ENCODE measurements around the gene USB1.

The USB1 gene

DNA sequence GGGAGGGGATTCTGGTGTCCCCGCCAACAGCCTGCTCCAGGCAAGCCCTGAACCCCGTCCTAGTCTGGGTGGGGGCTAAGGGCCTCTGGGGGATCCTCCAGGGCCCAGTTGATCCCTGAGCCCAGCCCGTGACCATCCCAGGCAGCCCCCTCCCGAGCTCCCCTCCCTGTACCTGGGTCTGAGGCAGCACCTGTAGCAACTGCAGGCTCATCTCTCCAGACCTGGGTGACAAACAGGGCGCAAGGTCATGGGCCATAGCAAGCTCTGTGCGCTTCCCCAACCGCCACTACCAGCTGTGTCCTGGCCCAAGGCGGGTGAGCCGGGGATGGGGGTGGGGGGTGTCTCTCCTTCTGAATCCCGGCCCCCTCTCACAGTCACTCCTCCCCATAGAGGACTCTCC, 40.9 kb upstream of the USB1 start:
- POLR2A ChIA-PET: no interaction called here
- no peak for TF ChIP-seq ZNF16 (tag by site-specific recombination; IDR thresholded peaks at IDR 0.05; ENCODE audit: low read depth)
- no peak for TF ChIP-seq ZBTB21 (tag by site-specific recombination; IDR thresholded peaks at IDR 0.05)
- no peak for TF ChIP-seq ZIC2 (tag by site-specific recombination; IDR thresholded peaks at IDR 0.05)
- TF ChIP-seq, protein P1, sequence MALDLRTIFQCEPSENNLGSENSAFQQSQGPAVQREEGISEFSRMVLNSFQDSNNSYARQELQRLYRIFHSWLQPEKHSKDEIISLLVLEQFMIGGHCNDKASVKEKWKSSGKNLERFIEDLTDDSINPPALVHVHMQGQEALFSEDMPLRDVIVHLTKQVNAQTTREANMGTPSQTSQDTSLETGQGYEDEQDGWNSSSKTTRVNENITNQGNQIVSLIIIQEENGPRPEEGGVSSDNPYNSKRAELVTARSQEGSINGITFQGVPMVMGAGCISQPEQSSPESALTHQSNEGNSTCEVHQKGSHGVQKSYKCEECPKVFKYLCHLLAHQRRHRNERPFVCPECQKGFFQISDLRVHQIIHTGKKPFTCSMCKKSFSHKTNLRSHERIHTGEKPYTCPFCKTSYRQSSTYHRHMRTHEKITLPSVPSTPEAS (tag by site-specific recombination; IDR thresholded peaks at IDR 0.05): no peak
- no peak for TF ChIP-seq RBAK (tag by site-specific recombination; IDR thresholded peaks at IDR 0.05)
- TF ChIP-seq ZNF175 (tag by site-specific recombination; IDR thresholded peaks at IDR 0.05): no peak
- no peak for TF ChIP-seq GLIS1 (tag by site-specific recombination; IDR thresholded peaks at IDR 0.05)
- no peak for TF ChIP-seq ZNF24 (tag by site-specific recombination; IDR thresholded peaks at IDR 0.05)
- TF ChIP-seq ZNF146 (tag by site-specific recombination; IDR thresholded peaks at IDR 0.05): no peak
- TF ChIP-seq ZNF707 (tag by site-specific recombination; IDR thresholded peaks at IDR 0.05): no peak
- no peak for TF ChIP-seq YY2 (tag by site-specific recombination; IDR thresholded peaks at IDR 0.05)
- TF ChIP-seq ZNF202 (tag by site-specific recombination; IDR thresholded peaks at IDR 0.05; ENCODE audit: borderline replicate concordance): no peak
- no peak for TF ChIP-seq ZBTB48 (tag by site-specific recombination; IDR thresholded peaks at IDR 0.05)
- Histone ChIP-seq H3K27ac (ENCODE audit: extremely low read depth, low read depth, low read length) (no peak overlapping the region), H3K4me3 (ENCODE audit: low read depth, low read length) (no peak overlapping the region), H3K4me1 (ENCODE audit: control insufficient read depth, insufficient read depth, low read length) (no peaks in the 10 kb centered on the region), H3K9me3 (ENCODE audit: control insufficient read depth, insufficient read depth, low read depth, low read length) (no peaks in the 10 kb centered on the region), H3K36me3 (ENCODE audit: control insufficient read depth in 2 of 2, insufficient read depth in 1 of 2, low read length in 2 of 2) (no peaks in the 10 kb centered on the region)
- CTCF ChIA-PET: no interaction called here

DNA sequence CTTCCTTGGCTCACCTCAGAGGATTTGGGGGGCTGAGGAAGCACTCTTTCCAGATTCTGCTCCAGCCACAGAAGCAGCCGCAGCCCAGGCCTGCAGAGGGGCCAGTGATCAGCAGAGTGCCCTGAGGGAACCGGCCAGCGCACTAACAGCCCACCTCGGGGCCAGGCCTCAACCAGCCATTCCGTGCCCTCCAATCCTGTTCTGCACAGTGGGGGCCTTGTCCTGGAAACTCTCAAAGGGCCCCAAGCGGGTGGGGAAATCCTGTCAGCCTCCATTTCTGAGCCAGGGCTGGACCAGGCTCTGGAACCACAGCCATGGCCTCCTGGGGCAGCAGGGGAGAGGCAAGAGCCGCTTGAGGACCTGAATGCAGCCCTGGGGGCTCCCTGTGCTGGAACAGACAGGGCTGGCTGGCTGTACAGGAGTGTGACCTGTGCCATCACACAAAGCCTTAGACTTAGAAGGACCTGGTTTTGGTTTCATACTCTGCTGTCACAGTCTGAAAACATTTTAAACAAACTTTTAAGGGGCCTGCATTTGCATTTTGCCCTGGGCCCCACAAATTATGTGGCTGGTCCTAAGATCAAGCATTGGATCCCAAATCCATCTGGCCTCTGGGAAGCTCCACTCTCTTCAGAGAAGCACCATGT, 40.3 kb upstream of the USB1 start:
- Histone ChIP-seq H3K4me3 (ENCODE audit: low read depth, low read length) (no peak overlapping the region), H3K9me3 (ENCODE audit: control insufficient read depth, insufficient read depth, low read depth, low read length) (no peaks in the 10 kb centered on the region), H3K36me3 (ENCODE audit: control insufficient read depth in 2 of 2, insufficient read depth in 1 of 2, low read length in 2 of 2) (no peaks in the 10 kb centered on the region), H3K27ac (ENCODE audit: extremely low read depth, low read depth, low read length) (no peak overlapping the region), H3K4me1 (ENCODE audit: control insufficient read depth, insufficient read depth, low read length) (no peaks in the 10 kb centered on the region)
- ChIA-PET POLR2A (no interaction called here), CTCF (no interaction called here)
- TF ChIP-seq, protein P2, sequence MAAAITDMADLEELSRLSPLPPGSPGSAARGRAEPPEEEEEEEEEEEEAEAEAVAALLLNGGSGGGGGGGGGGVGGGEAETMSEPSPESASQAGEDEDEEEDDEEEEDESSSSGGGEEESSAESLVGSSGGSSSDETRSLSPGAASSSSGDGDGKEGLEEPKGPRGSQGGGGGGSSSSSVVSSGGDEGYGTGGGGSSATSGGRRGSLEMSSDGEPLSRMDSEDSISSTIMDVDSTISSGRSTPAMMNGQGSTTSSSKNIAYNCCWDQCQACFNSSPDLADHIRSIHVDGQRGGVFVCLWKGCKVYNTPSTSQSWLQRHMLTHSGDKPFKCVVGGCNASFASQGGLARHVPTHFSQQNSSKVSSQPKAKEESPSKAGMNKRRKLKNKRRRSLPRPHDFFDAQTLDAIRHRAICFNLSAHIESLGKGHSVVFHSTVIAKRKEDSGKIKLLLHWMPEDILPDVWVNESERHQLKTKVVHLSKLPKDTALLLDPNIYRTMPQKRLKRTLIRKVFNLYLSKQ (tag by site-specific recombination; IDR thresholded peaks at IDR 0.05; ENCODE audit: borderline replicate concordance): no peak
- TF ChIP-seq ZNF335 (tag by site-specific recombination; conservative IDR thresholded peaks at IDR 0.05): no peak
- TF ChIP-seq ZNF423 (tag by site-specific recombination; IDR thresholded peaks at IDR 0.05): no peak
- no peak for TF ChIP-seq ZNF529 (tag by site-specific recombination; IDR thresholded peaks at IDR 0.05; ENCODE audit: insufficient replicate concordance)
- no peak for TF ChIP-seq ZNF324 (tag by site-specific recombination; IDR thresholded peaks at IDR 0.05)
- TF ChIP-seq, protein P3, sequence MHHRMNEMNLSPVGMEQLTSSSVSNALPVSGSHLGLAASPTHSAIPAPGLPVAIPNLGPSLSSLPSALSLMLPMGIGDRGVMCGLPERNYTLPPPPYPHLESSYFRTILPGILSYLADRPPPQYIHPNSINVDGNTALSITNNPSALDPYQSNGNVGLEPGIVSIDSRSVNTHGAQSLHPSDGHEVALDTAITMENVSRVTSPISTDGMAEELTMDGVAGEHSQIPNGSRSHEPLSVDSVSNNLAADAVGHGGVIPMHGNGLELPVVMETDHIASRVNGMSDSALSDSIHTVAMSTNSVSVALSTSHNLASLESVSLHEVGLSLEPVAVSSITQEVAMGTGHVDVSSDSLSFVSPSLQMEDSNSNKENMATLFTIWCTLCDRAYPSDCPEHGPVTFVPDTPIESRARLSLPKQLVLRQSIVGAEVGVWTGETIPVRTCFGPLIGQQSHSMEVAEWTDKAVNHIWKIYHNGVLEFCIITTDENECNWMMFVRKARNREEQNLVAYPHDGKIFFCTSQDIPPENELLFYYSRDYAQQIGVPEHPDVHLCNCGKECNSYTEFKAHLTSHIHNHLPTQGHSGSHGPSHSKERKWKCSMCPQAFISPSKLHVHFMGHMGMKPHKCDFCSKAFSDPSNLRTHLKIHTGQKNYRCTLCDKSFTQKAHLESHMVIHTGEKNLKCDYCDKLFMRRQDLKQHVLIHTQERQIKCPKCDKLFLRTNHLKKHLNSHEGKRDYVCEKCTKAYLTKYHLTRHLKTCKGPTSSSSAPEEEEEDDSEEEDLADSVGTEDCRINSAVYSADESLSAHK (tag by site-specific recombination; IDR thresholded peaks at IDR 0.05): no peak
- TF ChIP-seq, protein P4, sequence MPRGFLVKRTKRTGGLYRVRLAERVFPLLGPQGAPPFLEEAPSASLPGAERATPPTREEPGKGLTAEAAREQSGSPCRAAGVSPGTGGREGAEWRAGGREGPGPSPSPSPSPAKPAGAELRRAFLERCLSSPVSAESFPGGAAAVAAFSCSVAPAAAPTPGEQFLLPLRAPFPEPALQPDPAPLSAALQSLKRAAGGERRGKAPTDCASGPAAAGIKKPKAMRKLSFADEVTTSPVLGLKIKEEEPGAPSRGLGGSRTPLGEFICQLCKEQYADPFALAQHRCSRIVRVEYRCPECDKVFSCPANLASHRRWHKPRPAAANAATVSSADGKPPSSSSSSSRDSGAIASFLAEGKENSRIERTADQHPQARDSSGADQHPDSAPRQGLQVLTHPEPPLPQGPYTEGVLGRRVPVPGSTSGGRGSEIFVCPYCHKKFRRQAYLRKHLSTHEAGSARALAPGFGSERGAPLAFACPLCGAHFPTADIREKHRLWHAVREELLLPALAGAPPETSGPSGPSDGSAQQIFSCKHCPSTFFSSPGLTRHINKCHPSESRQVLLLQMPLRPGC (tag by site-specific recombination; IDR thresholded peaks at IDR 0.05): no peak
- TF ChIP-seq ZNF473 (tag by site-specific recombination; IDR thresholded peaks at IDR 0.05): no peak
- no peak for TF ChIP-seq ZNF121 (tag by site-specific recombination; IDR thresholded peaks at IDR 0.05)
- TF ChIP-seq ZNF341 (tag by site-specific recombination; IDR thresholded peaks at IDR 0.05; ENCODE audit: low read depth): no peak
- TF ChIP-seq GLI4 (tag by site-specific recombination; IDR thresholded peaks at IDR 0.05): no peak
- no peak for TF ChIP-seq ZNF19 (tag by site-specific recombination; IDR thresholded peaks at IDR 0.05; ENCODE audit: low read depth)
- no peak for TF ChIP-seq ZNF610 (tag by site-specific recombination; IDR thresholded peaks at IDR 0.05; ENCODE audit: borderline replicate concordance)
- no peak for TF ChIP-seq RBAK (tag by site-specific recombination; IDR thresholded peaks at IDR 0.05)
- TF ChIP-seq, protein P5, sequence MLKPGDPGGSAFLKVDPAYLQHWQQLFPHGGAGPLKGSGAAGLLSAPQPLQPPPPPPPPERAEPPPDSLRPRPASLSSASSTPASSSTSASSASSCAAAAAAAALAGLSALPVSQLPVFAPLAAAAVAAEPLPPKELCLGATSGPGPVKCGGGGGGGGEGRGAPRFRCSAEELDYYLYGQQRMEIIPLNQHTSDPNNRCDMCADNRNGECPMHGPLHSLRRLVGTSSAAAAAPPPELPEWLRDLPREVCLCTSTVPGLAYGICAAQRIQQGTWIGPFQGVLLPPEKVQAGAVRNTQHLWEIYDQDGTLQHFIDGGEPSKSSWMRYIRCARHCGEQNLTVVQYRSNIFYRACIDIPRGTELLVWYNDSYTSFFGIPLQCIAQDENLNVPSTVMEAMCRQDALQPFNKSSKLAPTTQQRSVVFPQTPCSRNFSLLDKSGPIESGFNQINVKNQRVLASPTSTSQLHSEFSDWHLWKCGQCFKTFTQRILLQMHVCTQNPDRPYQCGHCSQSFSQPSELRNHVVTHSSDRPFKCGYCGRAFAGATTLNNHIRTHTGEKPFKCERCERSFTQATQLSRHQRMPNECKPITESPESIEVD (tag by site-specific recombination; IDR thresholded peaks at IDR 0.05): no peak
- no peak for TF ChIP-seq ZFP69B (tag by site-specific recombination; IDR thresholded peaks at IDR 0.05)
- TF ChIP-seq KLF16 (tag by site-specific recombination; IDR thresholded peaks at IDR 0.05): no peak

All from HEK293 (cell line).